ENCODE results near the gene ERMARD. TPM values are rescaled to one million over a fixed set of nuclear protein-coding genes. Genes with fewer than 3 reads are reported as not detected.

Gene ERMARD
- total RNA-seq, 1 experiment from 2014 or later = 17.7 TPM

DNA sequence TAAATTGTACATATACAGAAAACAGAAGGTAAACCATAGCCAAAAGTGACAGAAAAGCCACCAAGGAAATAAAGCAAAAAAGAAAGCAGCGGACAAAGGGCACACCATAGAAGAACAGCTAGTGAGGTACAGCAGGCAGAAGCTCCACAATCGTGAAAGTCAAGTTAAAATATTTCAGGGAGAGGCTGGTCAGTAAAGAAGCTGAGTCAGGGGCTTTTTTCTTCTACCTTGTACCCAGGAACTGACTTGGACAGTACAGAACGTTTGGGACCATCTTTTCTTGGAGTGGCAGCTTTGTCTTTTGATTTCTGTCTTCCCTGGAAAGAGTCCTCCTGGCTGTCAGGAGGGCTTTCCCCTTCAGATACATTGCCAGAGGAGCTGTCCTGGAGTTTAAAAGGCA lies 41.4 kb upstream of the ERMARD start (continued):
- TF ChIP-seq, protein P1, sequence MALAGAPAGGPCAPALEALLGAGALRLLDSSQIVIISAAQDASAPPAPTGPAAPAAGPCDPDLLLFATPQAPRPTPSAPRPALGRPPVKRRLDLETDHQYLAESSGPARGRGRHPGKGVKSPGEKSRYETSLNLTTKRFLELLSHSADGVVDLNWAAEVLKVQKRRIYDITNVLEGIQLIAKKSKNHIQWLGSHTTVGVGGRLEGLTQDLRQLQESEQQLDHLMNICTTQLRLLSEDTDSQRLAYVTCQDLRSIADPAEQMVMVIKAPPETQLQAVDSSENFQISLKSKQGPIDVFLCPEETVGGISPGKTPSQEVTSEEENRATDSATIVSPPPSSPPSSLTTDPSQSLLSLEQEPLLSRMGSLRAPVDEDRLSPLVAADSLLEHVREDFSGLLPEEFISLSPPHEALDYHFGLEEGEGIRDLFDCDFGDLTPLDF (CRISPR knock-in tag; IDR thresholded peaks at IDR 0.05) = no peak
- no peak for TF ChIP-seq SMAD4 (CRISPR knock-in tag; IDR thresholded peaks at IDR 0.05)
- no peak for TF ChIP-seq RORB (CRISPR knock-in tag; IDR thresholded peaks at IDR 0.05)
- TF ChIP-seq, protein P2, sequence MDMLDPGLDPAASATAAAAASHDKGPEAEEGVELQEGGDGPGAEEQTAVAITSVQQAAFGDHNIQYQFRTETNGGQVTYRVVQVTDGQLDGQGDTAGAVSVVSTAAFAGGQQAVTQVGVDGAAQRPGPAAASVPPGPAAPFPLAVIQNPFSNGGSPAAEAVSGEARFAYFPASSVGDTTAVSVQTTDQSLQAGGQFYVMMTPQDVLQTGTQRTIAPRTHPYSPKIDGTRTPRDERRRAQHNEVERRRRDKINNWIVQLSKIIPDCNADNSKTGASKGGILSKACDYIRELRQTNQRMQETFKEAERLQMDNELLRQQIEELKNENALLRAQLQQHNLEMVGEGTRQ (CRISPR knock-in tag; IDR thresholded peaks at IDR 0.05) = no peak

GRCh38 chr6:169714178-169714577 lies 37.2 kb upstream of the ERMARD start:
- TF ChIP-seq USF1 (CRISPR knock-in tag; IDR thresholded peaks at IDR 0.05) (no peak), SP1 (CRISPR knock-in tag; conservative IDR thresholded peaks at IDR 0.05) (no peak), ELF4 (CRISPR knock-in tag; IDR thresholded peaks at IDR 0.05; ENCODE audit: low read depth) (no peak), GTF2I (CRISPR knock-in tag; conservative IDR thresholded peaks at IDR 0.05) (no peak), ZNF232 (CRISPR knock-in tag; IDR thresholded peaks at IDR 0.05) (no peak), MLX (CRISPR knock-in tag; IDR thresholded peaks at IDR 0.05) (no peak), ZNF396 (CRISPR knock-in tag; IDR thresholded peaks at IDR 0.05; ENCODE audit: borderline replicate concordance) (no peak), KAT7 (CRISPR knock-in tag; IDR thresholded peaks at IDR 0.05; ENCODE audit: borderline replicate concordance) (no peak), EMX1 (CRISPR knock-in tag; IDR thresholded peaks at IDR 0.05) (no peak), RELA (CRISPR knock-in tag; IDR thresholded peaks at IDR 0.05; ENCODE audit: borderline replicate concordance) (no peak)
- TF ChIP-seq, protein P3, sequence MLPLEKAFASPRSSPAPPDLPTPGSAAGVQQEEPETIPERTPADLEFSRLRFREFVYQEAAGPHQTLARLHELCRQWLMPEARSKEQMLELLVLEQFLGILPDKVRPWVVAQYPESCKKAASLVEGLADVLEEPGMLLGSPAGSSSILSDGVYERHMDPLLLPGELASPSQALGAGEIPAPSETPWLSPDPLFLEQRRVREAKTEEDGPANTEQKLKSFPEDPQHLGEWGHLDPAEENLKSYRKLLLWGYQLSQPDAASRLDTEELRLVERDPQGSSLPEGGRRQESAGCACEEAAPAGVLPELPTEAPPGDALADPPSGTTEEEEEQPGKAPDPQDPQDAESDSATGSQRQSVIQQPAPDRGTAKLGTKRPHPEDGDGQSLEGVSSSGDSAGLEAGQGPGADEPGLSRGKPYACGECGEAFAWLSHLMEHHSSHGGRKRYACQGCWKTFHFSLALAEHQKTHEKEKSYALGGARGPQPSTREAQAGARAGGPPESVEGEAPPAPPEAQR (CRISPR knock-in tag; IDR thresholded peaks at IDR 0.05) = no peak
- TF ChIP-seq, protein P4, sequence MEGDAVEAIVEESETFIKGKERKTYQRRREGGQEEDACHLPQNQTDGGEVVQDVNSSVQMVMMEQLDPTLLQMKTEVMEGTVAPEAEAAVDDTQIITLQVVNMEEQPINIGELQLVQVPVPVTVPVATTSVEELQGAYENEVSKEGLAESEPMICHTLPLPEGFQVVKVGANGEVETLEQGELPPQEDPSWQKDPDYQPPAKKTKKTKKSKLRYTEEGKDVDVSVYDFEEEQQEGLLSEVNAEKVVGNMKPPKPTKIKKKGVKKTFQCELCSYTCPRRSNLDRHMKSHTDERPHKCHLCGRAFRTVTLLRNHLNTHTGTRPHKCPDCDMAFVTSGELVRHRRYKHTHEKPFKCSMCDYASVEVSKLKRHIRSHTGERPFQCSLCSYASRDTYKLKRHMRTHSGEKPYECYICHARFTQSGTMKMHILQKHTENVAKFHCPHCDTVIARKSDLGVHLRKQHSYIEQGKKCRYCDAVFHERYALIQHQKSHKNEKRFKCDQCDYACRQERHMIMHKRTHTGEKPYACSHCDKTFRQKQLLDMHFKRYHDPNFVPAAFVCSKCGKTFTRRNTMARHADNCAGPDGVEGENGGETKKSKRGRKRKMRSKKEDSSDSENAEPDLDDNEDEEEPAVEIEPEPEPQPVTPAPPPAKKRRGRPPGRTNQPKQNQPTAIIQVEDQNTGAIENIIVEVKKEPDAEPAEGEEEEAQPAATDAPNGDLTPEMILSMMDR (IDR thresholded peaks at IDR 0.05) = no peak
- TF ChIP-seq, protein P5, sequence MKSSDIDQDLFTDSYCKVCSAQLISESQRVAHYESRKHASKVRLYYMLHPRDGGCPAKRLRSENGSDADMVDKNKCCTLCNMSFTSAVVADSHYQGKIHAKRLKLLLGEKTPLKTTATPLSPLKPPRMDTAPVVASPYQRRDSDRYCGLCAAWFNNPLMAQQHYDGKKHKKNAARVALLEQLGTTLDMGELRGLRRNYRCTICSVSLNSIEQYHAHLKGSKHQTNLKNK (CRISPR knock-in tag; IDR thresholded peaks at IDR 0.05) = no peak
- TF ChIP-seq, protein P6, sequence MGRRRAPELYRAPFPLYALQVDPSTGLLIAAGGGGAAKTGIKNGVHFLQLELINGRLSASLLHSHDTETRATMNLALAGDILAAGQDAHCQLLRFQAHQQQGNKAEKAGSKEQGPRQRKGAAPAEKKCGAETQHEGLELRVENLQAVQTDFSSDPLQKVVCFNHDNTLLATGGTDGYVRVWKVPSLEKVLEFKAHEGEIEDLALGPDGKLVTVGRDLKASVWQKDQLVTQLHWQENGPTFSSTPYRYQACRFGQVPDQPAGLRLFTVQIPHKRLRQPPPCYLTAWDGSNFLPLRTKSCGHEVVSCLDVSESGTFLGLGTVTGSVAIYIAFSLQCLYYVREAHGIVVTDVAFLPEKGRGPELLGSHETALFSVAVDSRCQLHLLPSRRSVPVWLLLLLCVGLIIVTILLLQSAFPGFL (CRISPR knock-in tag; IDR thresholded peaks at IDR 0.05; ENCODE audit: borderline replicate concordance) = no peak
- H3K27ac Mint-ChIP-seq = no peak overlapping the region; the same call in 1 of the 2 replicates
- H3K9me3 Mint-ChIP-seq = no peaks in the 10 kb centered on the region
- H3K4me1 Mint-ChIP-seq = no peaks in the 10 kb centered on the region
- H3K4me3 Mint-ChIP-seq = no peak overlapping the region
- ATAC-seq (no peak), DNase-seq (ENCODE audit: low spot score) (no peak)
- H3K36me3 Mint-ChIP-seq = peaks cover 50% of the 10 kb centered on the region
- ChIA-PET POLR2A (no interaction called here), CTCF (no interaction called here)
- H3K27me3 Mint-ChIP-seq (ENCODE audit: low read depth) = no peaks in the 10 kb centered on the region

Measured in WTC11 (cell line).